Immature natural killer cell (primary cell): ENCODE results near the gene CSNK2A1. TPM values are rescaled to one million over a fixed set of nuclear protein-coding genes. Genes with fewer than 3 reads are reported as not detected.
"Not testable (repeated sequence)": the region's sequence is repeated elsewhere in the genome, so short reads cannot be mapped to it uniquely, and the experiment has no call there.

Experiments used
- DNase-seq, 3 donors: peaks; one replicate each; pipeline ENCODE4 v3.0.0; 2022; ENCODE audit warnings: mixed read lengths in 1 of 3
- H3K27ac Mint-ChIP-seq, 6 donors: one replicate each; pipeline ENCODE4 v1.8.0; 2020; ENCODE audit warnings: mixed read lengths in 6 of 6, mild to moderate bottlenecking in 5 of 6, inconsistent platforms in 4 of 6, moderate library complexity in 3 of 6
- H3K27me3 Mint-ChIP-seq, 3 donors: one replicate each; pipeline ENCODE4 v1.8.0; 2020 to 2021; ENCODE audit warnings: low read depth in 3 of 3, mild to moderate bottlenecking in 3 of 3, mixed read lengths in 3 of 3, moderate library complexity in 3 of 3, inconsistent platforms in 1 of 3
- H3K36me3 Mint-ChIP-seq, 3 donors: one replicate each; pipeline ENCODE4 v1.8.0; 2020; ENCODE audit warnings: mixed read lengths in 3 of 3, inconsistent platforms in 2 of 3, mild to moderate bottlenecking in 2 of 3
- H3K4me1 Mint-ChIP-seq, 2 donors: one replicate each; pipeline ENCODE4 v1.8.0; 2020; ENCODE audit warnings: inconsistent platforms in 2 of 2, mild to moderate bottlenecking in 2 of 2, mixed read lengths in 2 of 2, moderate library complexity in 1 of 2
- H3K4me3 Mint-ChIP-seq, 5 donors: one replicate each; pipeline ENCODE4 v1.8.0; 2020; ENCODE audit warnings: mild to moderate bottlenecking in 5 of 5, mixed read lengths in 5 of 5, inconsistent platforms in 3 of 5, moderate library complexity in 3 of 5
- H3K9me3 Mint-ChIP-seq, 6 donors: one replicate each; pipeline ENCODE4 v1.8.0; 2020; ENCODE audit warnings: mild to moderate bottlenecking in 6 of 6, mixed read lengths in 6 of 6, inconsistent platforms in 4 of 6, moderate library complexity in 3 of 6
- polyA plus RNA-seq, 3 donors: library from polyadenylated mRNA; unstranded; fragments of 300-500 nt; fragmentation: Illumina TruSeq; gene quantifications; one replicate each; pipeline ENCODE4 v1.2.3, GENCODE V29; 2021

Gene CSNK2A1
- polyA plus RNA-seq, 3 donors from 2014 or later, result 39.9 to 65.9 (median 60.1) TPM

GRCh38 chr20:462199-462991 is 81.2 kb downstream of the CSNK2A1 start, which contains the start of gene TBC1D20:
TSS of gene TBC1D20 (minus strand) at chr20:462533. CDS start at chr20:462405, 128 bp downstream.
- no peaks in the 10 kb centered on the region for H3K9me3 Mint-ChIP-seq
- H3K36me3 Mint-ChIP-seq, result peaks cover 0 to 3% (median 0%) of the 10 kb centered on the region in 3 donors
- H3K27ac Mint-ChIP-seq, result peak within 1 kb of the TSS; percentile 95 to 99 (median 98)
- peaks cover 2 to 11% (median 11%) of the 10 kb centered on the region in 3 donors for H3K27me3 Mint-ChIP-seq
- peaks cover 34 to 53% of the 10 kb centered on the region in 2 donors for H3K4me1 Mint-ChIP-seq
- peak within 1 kb of the TSS; percentile 92 to 100 (median 96) for H3K4me3 Mint-ChIP-seq
- peak; percentile 86 to 89 (median 89) for DNase-seq

GRCh38 chr20:461254-462198 is 82.1 kb downstream of the CSNK2A1 start:
- Mint-ChIP-seq H3K4me3 (peak overlapping the region; percentile 92 to 100 (median 96)), H3K9me3 (no peaks in the 10 kb centered on the region), H3K4me1 (peaks cover 36 to 56% of the 10 kb centered on the region in 2 donors), H3K36me3 (peaks cover 0 to 4% (median 0%) of the 10 kb centered on the region in 3 donors), H3K27me3 (peaks cover 2 to 9% (median 8%) of the 10 kb centered on the region in 3 donors), H3K27ac (peak overlapping the region; percentile 95 to 99 (median 98))
- DNase-seq, result peak in 2 of 3 donors; percentile 42 to 57

GRCh38 chr20:460707-461106 is 82.9 kb downstream of the CSNK2A1 start:
- peaks cover 2 to 9% (median 8%) of the 10 kb centered on the region in 3 donors for H3K27me3 Mint-ChIP-seq
- H3K4me1 Mint-ChIP-seq, result peaks cover 38 to 56% of the 10 kb centered on the region in 2 donors
- H3K27ac Mint-ChIP-seq, result peak overlapping the region; percentile 42 to 99 (median 84)
- H3K4me3 Mint-ChIP-seq, result peak overlapping the region; percentile 71 to 100 (median 96)
- DNase-seq, result no peak
- no peaks in the 10 kb centered on the region for H3K9me3 Mint-ChIP-seq
- H3K36me3 Mint-ChIP-seq, result peaks cover 0 to 4% (median 0%) of the 10 kb centered on the region in 3 donors

DNA sequence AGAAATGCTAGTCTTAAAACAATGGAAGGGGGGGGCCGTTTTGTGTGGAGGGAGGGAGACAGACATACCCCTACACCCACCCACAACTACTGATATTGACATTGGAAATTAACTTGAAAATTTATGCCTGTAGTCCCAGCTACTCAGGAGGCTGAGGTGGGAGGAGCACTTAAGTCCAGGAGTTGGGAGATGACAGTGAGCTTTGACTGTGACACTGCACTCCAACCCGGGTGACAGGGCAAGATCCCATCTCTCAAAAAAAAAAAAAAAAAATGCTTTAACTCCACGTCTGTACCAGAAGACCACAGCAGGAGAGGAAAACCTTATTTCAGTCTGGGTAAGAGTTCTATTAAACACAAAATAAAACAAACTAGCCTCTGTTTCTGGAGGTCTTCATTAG is 83.4 kb downstream of the CSNK2A1 start:
- no peak for DNase-seq
- H3K27me3 Mint-ChIP-seq, result peaks cover 2 to 9% (median 8%) of the 10 kb centered on the region in 3 donors
- H3K36me3 Mint-ChIP-seq, result peaks cover 0 to 4% (median 0%) of the 10 kb centered on the region in 3 donors
- peaks cover 38 to 56% of the 10 kb centered on the region in 2 donors for H3K4me1 Mint-ChIP-seq
- H3K4me3 Mint-ChIP-seq, result peak overlapping the region; percentile 71 to 100 (median 96)
- peak overlapping the region; percentile 42 to 99 (median 84) for H3K27ac Mint-ChIP-seq
- no peaks in the 10 kb centered on the region for H3K9me3 Mint-ChIP-seq

DNA sequence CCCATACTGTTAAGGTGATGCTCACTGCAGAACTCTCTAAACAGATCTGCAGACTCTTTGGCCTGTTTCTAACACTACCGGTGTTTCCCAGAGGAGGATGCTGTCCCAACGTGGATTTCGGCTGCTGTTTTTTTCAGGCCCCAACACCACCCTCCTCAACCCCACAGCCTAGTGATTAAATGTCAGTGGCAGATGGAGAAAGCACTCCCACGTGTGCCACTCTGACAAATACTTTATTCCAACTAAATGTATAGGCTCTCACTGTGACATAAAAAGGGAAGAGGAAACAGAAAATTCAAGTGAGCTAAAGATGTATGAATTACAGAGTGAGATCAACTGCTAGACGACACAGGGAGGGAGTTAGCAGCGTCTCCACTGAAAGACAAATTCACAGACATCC is 84.8 kb downstream of the CSNK2A1 start:
- no peak overlapping the region for H3K27ac Mint-ChIP-seq
- no peaks in the 10 kb centered on the region for H3K9me3 Mint-ChIP-seq
- H3K4me1 Mint-ChIP-seq, result peaks cover 40 to 56% of the 10 kb centered on the region in 2 donors
- H3K36me3 Mint-ChIP-seq, result peaks cover 0 to 4% (median 0%) of the 10 kb centered on the region in 3 donors
- peaks cover 2 to 9% (median 8%) of the 10 kb centered on the region in 3 donors for H3K27me3 Mint-ChIP-seq
- no peak overlapping the region for H3K4me3 Mint-ChIP-seq
- DNase-seq, result no peak

- H3K4me1 Mint-ChIP-seq, result peaks cover 29 to 34% of the 10 kb centered on the region in 2 donors
- H3K4me3 Mint-ChIP-seq, result no peak overlapping the region
- peaks cover 0 to 7% (median 0%) of the 10 kb centered on the region in 3 donors for H3K36me3 Mint-ChIP-seq
- H3K27ac Mint-ChIP-seq, result no peak overlapping the region
- no peaks in the 10 kb centered on the region for H3K9me3 Mint-ChIP-seq
- H3K27me3 Mint-ChIP-seq, result no peaks in the 10 kb centered on the region
- DNase-seq, result no peak
These were observed 88.6 kb downstream of the CSNK2A1 start for GRCh38 chr20:454951-455350.

DNA sequence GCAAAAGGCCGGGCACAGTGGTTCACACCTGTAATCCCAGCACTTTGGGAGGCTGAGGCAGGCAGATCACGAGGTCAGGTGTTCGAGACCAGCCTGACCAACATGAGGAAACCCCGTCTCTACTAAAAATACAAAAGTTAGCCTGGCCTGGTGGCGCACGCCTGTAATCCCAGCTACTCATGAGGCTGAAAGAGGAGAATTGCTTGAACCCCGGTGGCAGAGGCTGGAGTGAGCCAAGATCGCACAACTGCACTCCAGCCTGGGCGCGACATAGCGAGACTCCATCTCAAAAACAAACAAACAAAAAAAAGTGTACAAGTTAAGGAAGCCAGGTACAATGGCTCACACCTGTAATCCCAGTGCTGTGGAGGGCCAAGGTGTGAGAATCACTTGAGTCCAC is 91.6 kb downstream of the CSNK2A1 start:
- H3K9me3 Mint-ChIP-seq, H3K4me3 Mint-ChIP-seq, H3K27ac Mint-ChIP-seq: not testable (repeated sequence)

GRCh38 chr20:445514-446336 is 97.9 kb downstream of the CSNK2A1 start:
- Mint-ChIP-seq H3K27ac (no peak overlapping the region), H3K27me3 (peaks cover 0 to 2% (median 2%) of the 10 kb centered on the region in 3 donors), H3K36me3 (peaks cover 12 to 34% (median 21%) of the 10 kb centered on the region in 3 donors), H3K4me3 (no peak overlapping the region), H3K9me3 (no peaks in the 10 kb centered on the region), H3K4me1 (peaks cover 6 to 19% of the 10 kb centered on the region in 2 donors)
- no peak for DNase-seq

More for the DNA sequence above, 91.6 kb downstream of the CSNK2A1 start:
- not testable (repeated sequence) for H3K36me3 Mint-ChIP-seq, H3K27me3 Mint-ChIP-seq, DNase-seq
- H3K4me1 Mint-ChIP-seq, result peaks cover 18 to 19% of the 10 kb centered on the region in 2 donors

GRCh38 chr20:444862-445426 is 98.6 kb downstream of the CSNK2A1 start:
- no peaks in the 10 kb centered on the region for H3K9me3 Mint-ChIP-seq
- peaks cover 8 to 18% of the 10 kb centered on the region in 2 donors for H3K4me1 Mint-ChIP-seq
- H3K27me3 Mint-ChIP-seq, result peaks cover 0 to 2% (median 2%) of the 10 kb centered on the region in 3 donors
- H3K27ac Mint-ChIP-seq, result peak overlapping the region in 3 of 6 donors; percentile 51 to 60 (median 53)
- peaks cover 12 to 36% (median 21%) of the 10 kb centered on the region in 3 donors for H3K36me3 Mint-ChIP-seq
- H3K4me3 Mint-ChIP-seq, result no peak overlapping the region
- DNase-seq, result no peak

DNA sequence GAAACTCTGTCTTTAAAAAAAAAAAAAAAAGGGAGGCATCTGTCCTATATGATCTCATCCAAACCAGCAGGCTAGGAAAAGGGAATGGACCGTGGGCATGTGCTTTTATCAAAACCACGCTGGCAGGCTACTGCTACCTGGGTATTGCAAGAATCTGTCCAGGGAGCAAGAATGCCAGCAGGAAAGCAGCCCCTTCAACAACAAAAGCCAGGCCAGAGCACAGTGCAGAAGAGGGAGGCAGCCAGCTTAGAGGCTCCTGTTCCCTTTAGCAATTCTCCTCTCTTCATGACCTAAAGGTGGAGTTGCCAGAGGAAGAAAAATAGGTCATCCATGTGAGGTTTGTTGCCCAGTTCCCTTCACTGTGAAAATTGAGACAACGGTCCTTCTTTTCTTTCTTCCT is 99.5 kb downstream of the CSNK2A1 start:
- H3K27ac Mint-ChIP-seq, result no peak overlapping the region
- H3K36me3 Mint-ChIP-seq, result peaks cover 12 to 39% (median 21%) of the 10 kb centered on the region in 3 donors

GRCh38 chr20:443223-443775 is 100.3 kb downstream of the CSNK2A1 start:
- no peaks in the 10 kb centered on the region for H3K9me3 Mint-ChIP-seq
- no peak for DNase-seq
- H3K4me1 Mint-ChIP-seq, result peaks cover 20 to 29% of the 10 kb centered on the region in 2 donors
- H3K4me3 Mint-ChIP-seq, result no peak overlapping the region
- H3K36me3 Mint-ChIP-seq, result peaks cover 12 to 39% (median 21%) of the 10 kb centered on the region in 3 donors
- peak overlapping the region in 3 of 6 donors; percentile 34 to 69 (median 64) for H3K27ac Mint-ChIP-seq
- H3K27me3 Mint-ChIP-seq, result peaks cover 0 to 4% (median 2%) of the 10 kb centered on the region in 3 donors

More for the DNA sequence above, 99.5 kb downstream of the CSNK2A1 start:
- peaks cover 0 to 2% (median 0%) of the 10 kb centered on the region in 3 donors for H3K27me3 Mint-ChIP-seq
- H3K9me3 Mint-ChIP-seq, result no peaks in the 10 kb centered on the region
- no peak for DNase-seq
- no peak overlapping the region for H3K4me3 Mint-ChIP-seq
- peaks cover 12 to 21% of the 10 kb centered on the region in 2 donors for H3K4me1 Mint-ChIP-seq

DNA sequence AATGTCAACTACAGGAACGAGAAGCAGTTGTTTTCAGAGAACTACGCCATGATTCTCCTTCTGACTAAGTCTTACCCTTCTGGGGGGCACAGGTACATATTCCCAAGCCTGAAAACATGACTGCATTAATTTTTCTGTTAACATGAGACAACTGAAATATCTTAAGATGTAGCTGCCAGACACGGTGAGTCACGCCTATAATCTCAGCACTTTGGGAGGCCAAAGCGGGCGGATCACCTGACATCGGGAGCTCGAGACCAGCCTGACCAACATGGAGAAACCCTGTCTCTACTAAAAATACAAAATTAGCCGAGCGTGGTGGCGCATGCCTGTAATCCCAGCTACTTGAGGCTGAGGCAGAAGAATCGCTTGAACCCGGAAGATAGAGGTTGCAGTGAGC is 103.0 kb downstream of the CSNK2A1 start:
- H3K27ac Mint-ChIP-seq, result peak overlapping the region in 1 of 6 donors; percentile 53
- H3K4me1 Mint-ChIP-seq, result peaks cover 43 to 50% of the 10 kb centered on the region in 2 donors
- H3K36me3 Mint-ChIP-seq, result peaks cover 12 to 44% (median 25%) of the 10 kb centered on the region in 3 donors

More for the DNA sequence above, 103.0 kb downstream of the CSNK2A1 start:
- DNase-seq, result no peak
- no peaks in the 10 kb centered on the region for H3K9me3 Mint-ChIP-seq
- H3K27me3 Mint-ChIP-seq, result peaks cover 0 to 4% (median 2%) of the 10 kb centered on the region in 3 donors
- peak overlapping the region in 1 of 5 donors; percentile 35 for H3K4me3 Mint-ChIP-seq
